CD14-positive monocyte (primary cell): ENCODE data around the gene APP. TPM values are rescaled to one million over a fixed set of nuclear protein-coding genes. Genes with fewer than 3 reads are reported as not detected.

Experiments used
- DNase-seq, 3 donors: peaks; one replicate each; pipeline ENCODE4 v3.0.0-alpha.2; 2011 to 2022
- H2AFZ ChIP-seq: 2 replicates; pipeline ENCODE4 v1.6.0; 2012; ENCODE audit warnings: mild to moderate bottlenecking, low read depth, low read length, inconsistent platforms; ENCODE audit not compliant: insufficient read depth, poor library complexity, severe bottlenecking
- H3K27ac ChIP-seq, 2 donors: 1 replicate in 1 of 2; 2 replicates in 1 of 2; pipeline ENCODE4 v1.5.1; 2012 to 2013; ENCODE audit warnings: low read length in 2 of 2, control low read depth in 1 of 2, inconsistent platforms in 1 of 2, low read depth in 1 of 2, mild to moderate bottlenecking in 1 of 2
- H3K27me3 ChIP-seq, 2 donors: one replicate each; pipeline versions ENCODE4 v1.6.0 to v1.6.1; 2011 to 2013; ENCODE audit warnings: low read length in 2 of 2; ENCODE audit not compliant: control insufficient read depth in 2 of 2, insufficient read depth in 2 of 2
- H3K36me3 ChIP-seq, 2 donors: replicated peaks in 1 of 2; 1 replicate in 1 of 2; 2 replicates in 1 of 2; pipeline versions ENCODE4 v1.5.1 to v1.6.1; 2012 to 2013; ENCODE audit warnings: low read length in 2 of 2, control low read depth in 1 of 2, inconsistent platforms in 1 of 2, mild to moderate bottlenecking in 1 of 2; ENCODE audit not compliant: insufficient read depth in 2 of 2, control insufficient read depth in 1 of 2
- H3K4me1 ChIP-seq, 2 donors: 1 replicate in 1 of 2; 2 replicates in 1 of 2; pipeline versions ENCODE4 v1.5.1 to v1.6.1; 2012 to 2013; ENCODE audit warnings: low read length in 2 of 2, control low read depth in 1 of 2, inconsistent platforms in 1 of 2, mild to moderate bottlenecking in 1 of 2, moderate library complexity in 1 of 2; ENCODE audit not compliant: insufficient read depth in 2 of 2, control insufficient read depth in 1 of 2
- H3K4me2 ChIP-seq: replicated peaks from 2 replicates; pipeline ENCODE3; 2012; ENCODE audit warnings: low read length, moderate library complexity, mild to moderate bottlenecking; ENCODE audit not compliant: poor library complexity, severe bottlenecking; ENCODE audit errors: extremely low read depth
- H3K4me3 ChIP-seq, 3 experiments: fragments of 200-600 bp in 1 of 3; sonication (generic) in 1 of 3; replicated peaks in 1 of 3; 1 replicate in 2 of 3; 2 replicates in 1 of 3; pipeline ENCODE4 v1.5.1; 2011 to 2013; ENCODE audit warnings: low read length in 3 of 3, mild to moderate bottlenecking in 3 of 3, control low read depth in 2 of 3, low read depth in 2 of 3, inconsistent platforms in 1 of 3, moderate library complexity in 1 of 3
- H3K79me2 ChIP-seq: 2 replicates; pipeline ENCODE4 v1.6.0; 2012; ENCODE audit warnings: mild to moderate bottlenecking, control low read depth, inconsistent platforms, low read length, moderate library complexity; ENCODE audit not compliant: insufficient read depth
- H3K9ac ChIP-seq: 2 replicates; pipeline ENCODE4 v1.6.0; 2017; ENCODE audit warnings: low read length, mild to moderate bottlenecking; ENCODE audit not compliant: insufficient read depth, poor library complexity, severe bottlenecking
- H3K9me3 ChIP-seq, 2 donors: replicated peaks in 1 of 2; 1 replicate in 1 of 2; 2 replicates in 1 of 2; pipeline versions ENCODE4 v1.5.1 to v1.6.1; 2012 to 2013; ENCODE audit warnings: low read length in 2 of 2, control low read depth in 1 of 2; ENCODE audit not compliant: control insufficient read depth in 1 of 2, insufficient read depth in 1 of 2
- H4K20me1 ChIP-seq: 2 replicates; pipeline ENCODE4 v1.6.0; 2012; ENCODE audit warnings: mild to moderate bottlenecking, low read length, control low read depth, moderate library complexity; ENCODE audit not compliant: insufficient read depth
- H3K27ac Mint-ChIP-seq, 7 donors: one replicate each; pipeline ENCODE4 v1.8.0; 2020; ENCODE audit warnings: mild to moderate bottlenecking in 7 of 7, mixed read lengths in 7 of 7, moderate library complexity in 6 of 7, inconsistent platforms in 2 of 7
- H3K27me3 Mint-ChIP-seq, 3 donors: one replicate each; pipeline ENCODE4 v1.8.0; 2021 to 2022; ENCODE audit warnings: low read depth in 3 of 3, mild to moderate bottlenecking in 3 of 3, mixed read lengths in 3 of 3, moderate library complexity in 3 of 3, inconsistent platforms in 1 of 3
- H3K36me3 Mint-ChIP-seq, 2 donors: one replicate each; pipeline ENCODE4 v1.8.0; 2020; ENCODE audit warnings: mixed read lengths in 2 of 2, inconsistent platforms in 1 of 2, mild to moderate bottlenecking in 1 of 2
- H3K4me1 Mint-ChIP-seq: one replicate; pipeline ENCODE4 v1.8.0; 2020; ENCODE audit warnings: mild to moderate bottlenecking, mixed read lengths
- H3K4me3 Mint-ChIP-seq, 2 donors: one replicate each; pipeline ENCODE4 v1.8.0; 2020; ENCODE audit warnings: mild to moderate bottlenecking in 2 of 2, mixed read lengths in 2 of 2, moderate library complexity in 1 of 2
- H3K9me3 Mint-ChIP-seq, 7 donors: one replicate each; pipeline ENCODE4 v1.8.0; 2020 to 2022; ENCODE audit warnings: mixed read lengths in 7 of 7, mild to moderate bottlenecking in 6 of 7, moderate library complexity in 6 of 7, inconsistent platforms in 2 of 7
- WGBS: methylation state at CpG from one replicate; pipeline ENCODE4 v1.1.5; 2013; ENCODE audit warnings: missing lambda C conversion rate; ENCODE audit not compliant: insufficient coverage; 5-methylcytosine and 5-hydroxymethylcytosine counted together
- intact Hi-C, 2 donors: fragments of 100-400 bp; cut with micrococcal nuclease; formaldehyde crosslinking; loops; one replicate each; pipeline versions ENCODE4 v1.15.0 to v1.15.1; 2023
- polyA plus RNA-seq, 3 donors: library from polyadenylated mRNA; depleted of rRNA in 1 of 3; unstranded in 2 of 3; stranded (reverse) in 1 of 3; fragments of 300-500 nt in 2 of 3; fragments of >200 nt in 1 of 3; fragmentation: Illumina TruSeq in 2 of 3; gene quantifications; 1 replicate in 2 of 3; 2 replicates in 1 of 3; pipeline ENCODE4 v1.2.3, GENCODE V29; 2012 to 2021
- TF ChIP-seq, protein P1 (sequence below): fragments of 200-600 bp; IDR thresholded peaks from one replicate; pipeline ENCODE4 v1.8.0; 2022; ENCODE audit warnings: antibody characterized with exemption, mild to moderate bottlenecking

APP gene
- polyA plus RNA-seq, 3 donors, result 28.0 to 118 (median 35.1) TPM

DNA sequence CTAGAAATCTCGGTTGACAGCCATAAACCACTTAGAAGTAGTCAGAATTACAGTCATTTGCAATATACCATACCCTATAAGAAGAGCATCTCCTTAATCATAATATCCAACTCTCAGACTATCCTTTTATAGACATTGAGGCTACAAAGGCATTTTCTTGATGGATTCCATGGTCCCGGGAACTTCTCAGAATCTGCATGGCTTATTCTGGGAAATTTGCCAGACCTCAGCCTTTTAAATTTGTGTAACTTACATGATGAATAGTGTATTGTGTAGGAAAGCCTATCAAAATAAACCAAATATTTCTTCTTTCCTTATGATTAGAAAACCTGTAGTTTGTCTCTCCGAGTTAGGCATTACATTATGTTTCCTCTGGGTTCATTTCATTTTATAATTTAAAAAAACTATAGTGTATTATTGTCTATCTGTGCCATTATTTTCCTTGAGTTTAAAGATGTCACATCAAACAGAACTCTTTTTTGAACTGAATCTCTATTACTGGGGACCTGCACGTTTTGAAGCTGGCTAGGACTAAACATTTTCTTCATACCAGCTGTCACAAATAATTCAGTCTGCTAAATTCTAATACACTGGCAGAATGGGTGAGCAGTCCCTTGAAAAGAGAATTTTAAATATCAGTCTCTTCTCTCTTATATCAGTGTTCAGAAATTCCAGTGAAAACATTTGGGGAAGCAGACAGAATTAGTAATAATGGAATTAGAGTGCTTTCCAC lies 332.9 kb downstream of the APP start:
- H4K20me1 ChIP-seq, result no peaks in the 10 kb centered on the region
- H3K4me1 ChIP-seq, result no peaks in the 10 kb centered on the region
- no peaks in the 10 kb centered on the region for H3K79me2 ChIP-seq
- H3K9ac ChIP-seq, result no peak overlapping the region
- peaks cover 23 to 37% of the 10 kb centered on the region in 2 donors for H3K9me3 ChIP-seq
- DNase-seq, result no peak
- Mint-ChIP-seq H3K36me3 (no peaks in the 10 kb centered on the region), H3K27ac (no peak overlapping the region), H3K4me3 (no peak overlapping the region), H3K9me3 (peaks cover 12 to 47% (median 24%) of the 10 kb centered on the region in 7 donors), H3K4me1 (no peaks in the 10 kb centered on the region), H3K27me3 (peaks cover 0 to under 1% (median 0%) of the 10 kb centered on the region in 3 donors)
- H2AFZ ChIP-seq, result no peak overlapping the region
- H3K27ac ChIP-seq, result no peak overlapping the region
- H3K4me2 ChIP-seq, result no peak overlapping the region
- intact Hi-C loops, result no loop called here
- no CpG with 5 or more reads among the region's 4 CpGs for WGBS
- H3K36me3 ChIP-seq, result no peaks in the 10 kb centered on the region
- no peak overlapping the region for H3K4me3 ChIP-seq
- H3K27me3 ChIP-seq, result no peaks in the 10 kb centered on the region
- TF ChIP-seq, protein P1, sequence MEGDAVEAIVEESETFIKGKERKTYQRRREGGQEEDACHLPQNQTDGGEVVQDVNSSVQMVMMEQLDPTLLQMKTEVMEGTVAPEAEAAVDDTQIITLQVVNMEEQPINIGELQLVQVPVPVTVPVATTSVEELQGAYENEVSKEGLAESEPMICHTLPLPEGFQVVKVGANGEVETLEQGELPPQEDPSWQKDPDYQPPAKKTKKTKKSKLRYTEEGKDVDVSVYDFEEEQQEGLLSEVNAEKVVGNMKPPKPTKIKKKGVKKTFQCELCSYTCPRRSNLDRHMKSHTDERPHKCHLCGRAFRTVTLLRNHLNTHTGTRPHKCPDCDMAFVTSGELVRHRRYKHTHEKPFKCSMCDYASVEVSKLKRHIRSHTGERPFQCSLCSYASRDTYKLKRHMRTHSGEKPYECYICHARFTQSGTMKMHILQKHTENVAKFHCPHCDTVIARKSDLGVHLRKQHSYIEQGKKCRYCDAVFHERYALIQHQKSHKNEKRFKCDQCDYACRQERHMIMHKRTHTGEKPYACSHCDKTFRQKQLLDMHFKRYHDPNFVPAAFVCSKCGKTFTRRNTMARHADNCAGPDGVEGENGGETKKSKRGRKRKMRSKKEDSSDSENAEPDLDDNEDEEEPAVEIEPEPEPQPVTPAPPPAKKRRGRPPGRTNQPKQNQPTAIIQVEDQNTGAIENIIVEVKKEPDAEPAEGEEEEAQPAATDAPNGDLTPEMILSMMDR, result no peak

DNA sequence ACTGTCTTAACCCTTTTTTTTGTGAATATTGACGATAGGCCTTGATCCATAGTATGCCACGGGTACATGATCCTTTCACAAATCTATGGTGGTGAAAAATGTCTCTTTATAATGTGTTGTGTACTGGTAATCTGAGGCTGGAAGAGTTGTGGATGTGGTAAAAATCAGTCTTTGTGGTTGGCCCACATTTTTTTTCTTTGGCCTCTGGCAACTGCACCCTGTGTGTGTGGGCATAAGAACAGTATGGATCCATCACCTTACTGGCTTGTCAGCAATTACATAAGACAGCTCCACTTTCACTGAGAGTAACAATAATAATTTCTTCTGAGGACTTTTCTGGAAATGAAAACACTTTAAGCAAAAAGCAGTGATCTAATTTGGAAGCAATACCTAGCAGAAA lies 334.2 kb downstream of the APP start:
- intact Hi-C loops, result no loop called here
- Mint-ChIP-seq H3K36me3 (no peaks in the 10 kb centered on the region), H3K9me3 (peaks cover 16 to 46% (median 25%) of the 10 kb centered on the region in 7 donors), H3K4me1 (no peaks in the 10 kb centered on the region), H3K4me3 (no peak overlapping the region), H3K27ac (no peak overlapping the region), H3K27me3 (peaks cover 0 to 2% (median 0%) of the 10 kb centered on the region in 3 donors)
- Histone ChIP-seq H3K4me2 (no peak overlapping the region), H3K9ac (no peak overlapping the region), H4K20me1 (no peaks in the 10 kb centered on the region), H3K4me1 (no peaks in the 10 kb centered on the region), H3K4me3 (no peak overlapping the region), H3K36me3 (no peaks in the 10 kb centered on the region), H3K27me3 (no peaks in the 10 kb centered on the region), H3K27ac (no peak overlapping the region), H3K9me3 (peaks cover 26 to 37% of the 10 kb centered on the region in 2 donors), H3K79me2 (no peaks in the 10 kb centered on the region), H2AFZ (no peak overlapping the region)
- 92% methylated on average over 2 of the region's 2 CpGs for WGBS
- no peak for DNase-seq
- TF ChIP-seq, protein P1, result no peak
